ENCODE data around the gene PTGDR2.

- TF ChIP-seq MAX (IDR thresholded peaks at IDR 0.05) (no peak), CREB1 (IDR thresholded peaks at IDR 0.05; ENCODE audit: low read depth) (no peak), CEBPB (IDR thresholded peaks at IDR 0.05) (no peak), TEAD4 (IDR thresholded peaks at IDR 0.05) (no peak), EP300 (IDR thresholded peaks at IDR 0.05; ENCODE audit: borderline replicate concordance) (no peak), TAF1 (IDR thresholded peaks at IDR 0.05; ENCODE audit: low read depth) (no peak), REST (IDR thresholded peaks at IDR 0.05; ENCODE audit: low read depth) (no peak), RAD21 (IDR thresholded peaks at IDR 0.05; ENCODE audit: low read depth) (no peak), ZBTB7A (IDR thresholded peaks at IDR 0.05; ENCODE audit: low read depth) (no peak), USF1 (IDR thresholded peaks at IDR 0.05) (no peak), YY1 (IDR thresholded peaks at IDR 0.05; ENCODE audit: low read depth) (no peak), EGR1 (IDR thresholded peaks at IDR 0.05) (no peak), TCF12 (IDR thresholded peaks at IDR 0.05; ENCODE audit: low read depth) (no peak)
Observed at GRCh38 chr11:60873533-60873932, 17.8 kb upstream of the PTGDR2 start.
